Activated CD8-positive, alpha-beta memory T cell treated with anti-CD3 and anti-CD28 coated beads, Interleukin-2, amount 50 U/mL, for 48 hours (primary cell): ENCODE results near the gene UBE2E2.

Experiments used
- DNase-seq: peaks from one replicate; pipeline ENCODE4 v3.0.0-alpha.2; 2020

UBE2E2 gene

DNA sequence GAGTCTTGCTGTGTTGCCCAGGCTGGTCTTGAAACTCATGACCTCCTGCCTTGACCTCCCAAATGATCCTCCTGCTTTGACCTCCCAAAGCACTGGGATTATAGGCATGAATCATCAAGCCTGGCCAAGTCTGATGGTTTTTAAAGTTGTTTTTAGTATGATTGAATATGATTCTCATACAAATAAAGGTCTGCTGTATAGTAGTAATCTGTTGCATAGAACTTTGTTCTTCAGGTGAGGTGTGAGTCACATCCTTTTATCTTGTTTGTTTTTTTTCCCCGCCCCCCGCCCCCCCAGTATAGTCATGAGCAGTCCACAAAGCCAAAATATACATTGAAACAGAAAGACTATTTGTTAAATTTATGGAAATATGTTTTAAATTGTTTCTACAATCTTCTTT, 39.0 kb downstream of the UBE2E2 start:
- no peak for DNase-seq

DNA sequence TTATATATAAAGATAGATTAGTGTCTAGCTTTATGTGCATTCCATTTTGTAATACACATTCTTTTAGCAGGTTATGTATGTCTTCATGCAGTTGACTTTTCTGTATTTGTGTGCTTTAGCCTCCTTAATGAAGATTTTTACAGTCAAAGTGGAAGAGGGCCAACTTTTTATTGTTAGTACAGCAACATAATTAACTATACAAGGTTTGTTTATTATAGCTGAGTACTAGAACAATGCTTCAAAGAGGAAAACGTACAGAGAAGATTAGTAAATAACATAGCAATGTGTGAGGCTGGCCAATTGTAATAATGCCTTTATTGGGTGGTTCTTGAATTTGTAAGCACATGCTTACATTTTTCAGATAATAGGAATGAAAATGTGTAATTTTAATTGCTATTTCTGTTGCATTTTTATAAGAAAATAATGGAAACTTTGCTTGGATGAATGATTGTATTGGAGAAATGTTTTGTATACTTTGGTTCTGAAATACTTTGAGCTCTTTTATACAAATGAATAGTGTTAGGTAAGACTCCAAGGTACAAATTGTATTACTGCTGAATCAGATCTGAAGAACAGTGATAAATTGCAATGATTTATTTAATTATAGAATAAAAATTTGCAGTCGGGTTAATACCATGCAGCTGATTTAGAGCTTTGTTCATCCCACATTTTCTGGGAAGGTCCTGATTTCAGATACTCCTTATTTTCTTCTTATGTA, 41.4 kb downstream of the UBE2E2 start:
- DNase-seq: no peak

GRCh38 chr3:23246651-23247050, 43.5 kb downstream of the UBE2E2 start:
- DNase-seq: no peak

- no peak for DNase-seq
Observed at GRCh38 chr3:23248594-23249131, 45.5 kb downstream of the UBE2E2 start.

DNA sequence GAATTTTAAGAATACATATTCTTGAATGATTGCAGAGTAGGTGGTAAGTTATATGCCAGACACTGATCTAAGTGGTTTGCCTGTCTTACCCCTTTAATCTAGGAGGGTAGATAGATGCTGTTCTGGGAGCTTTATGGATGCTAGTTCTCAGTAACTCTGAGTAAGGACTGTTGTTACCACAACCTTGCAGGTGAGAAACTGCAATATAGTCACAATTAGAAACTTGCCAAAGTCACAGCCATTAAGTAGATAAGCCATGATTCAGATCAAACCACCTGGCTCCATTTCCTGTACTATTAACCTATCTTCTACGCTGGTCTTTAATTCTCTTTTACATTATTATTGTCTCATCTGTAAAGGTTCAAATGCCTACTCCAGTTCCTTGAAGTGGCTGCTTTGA, 46.8 kb downstream of the UBE2E2 start:
- DNase-seq: no peak

DNA sequence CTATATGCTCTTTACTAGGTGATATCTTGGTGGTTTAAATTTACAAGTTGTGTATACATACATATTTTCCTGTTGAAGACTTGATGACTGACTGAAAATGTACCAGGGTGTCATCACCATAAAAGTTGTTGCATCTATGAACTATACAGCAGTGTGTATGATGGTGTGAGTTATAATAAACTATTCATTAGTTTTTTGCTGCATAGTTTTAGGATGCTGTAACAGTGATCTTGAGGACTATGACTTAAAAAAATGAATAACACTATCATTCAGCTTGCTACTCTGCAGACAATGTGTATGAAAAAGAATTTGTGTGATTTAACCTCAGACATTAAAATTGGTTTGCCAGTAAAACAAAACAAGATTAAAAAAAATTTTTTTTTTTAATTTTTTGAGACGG, 49.0 kb downstream of the UBE2E2 start:
- no peak for DNase-seq

- DNase-seq: no peak
Observed at GRCh38 chr3:23253214-23253613, 50.1 kb downstream of the UBE2E2 start.

GRCh38 chr3:23254282-23254681, 51.2 kb downstream of the UBE2E2 start:
- DNase-seq: no peak

DNA sequence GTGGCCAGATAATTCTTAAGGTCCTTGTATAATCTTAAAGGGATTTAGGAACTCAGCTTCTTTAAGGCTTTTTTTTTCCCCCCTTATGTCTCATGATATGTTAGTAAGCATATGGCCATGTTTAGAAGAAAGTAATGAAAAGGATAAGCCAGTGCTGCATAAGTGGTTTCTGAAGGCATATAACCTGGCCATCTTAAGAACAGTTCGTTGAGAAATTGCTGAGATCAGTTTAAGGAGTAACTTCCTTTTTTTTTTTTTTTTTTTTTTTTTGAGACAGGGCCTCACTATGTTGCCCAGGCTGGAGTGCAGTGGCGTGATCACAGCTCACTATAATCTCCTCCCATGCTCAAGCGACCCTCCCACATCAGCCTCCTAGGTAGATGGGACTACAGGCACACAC, 51.7 kb downstream of the UBE2E2 start:
- DNase-seq: no peak

DNA sequence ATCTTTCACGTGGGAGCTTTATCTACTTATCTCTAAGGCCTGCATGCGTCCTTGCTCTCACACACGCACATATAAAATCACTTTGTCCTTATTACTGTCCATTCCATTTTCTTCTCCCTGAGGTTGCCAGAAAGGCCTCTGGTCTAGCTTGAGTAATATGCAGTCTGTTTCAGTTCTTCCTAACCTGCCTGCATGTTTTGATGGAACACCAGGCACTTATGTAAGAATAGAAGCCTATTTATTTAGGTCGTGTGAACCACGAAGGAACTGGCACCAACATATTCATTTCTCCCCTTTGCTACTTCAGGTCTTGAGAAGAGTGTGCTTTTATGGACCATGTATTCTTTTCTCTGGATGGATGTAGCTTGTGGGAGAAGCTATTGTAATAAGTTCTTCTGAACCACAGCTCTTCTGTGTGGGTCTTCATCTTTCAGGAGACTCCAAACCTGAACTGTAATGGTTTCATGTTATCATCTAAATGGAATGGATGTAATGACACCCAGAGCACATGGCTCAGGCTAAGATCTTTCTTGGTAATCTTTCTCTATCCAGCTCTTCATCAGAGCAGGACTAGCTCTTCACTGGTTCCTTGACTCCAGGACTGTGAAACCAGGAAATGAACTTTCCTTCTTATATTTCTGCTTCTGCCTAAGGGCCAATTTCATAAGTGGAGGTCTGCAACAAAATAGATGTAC, 53.8 kb downstream of the UBE2E2 start:
- DNase-seq: no peak

DNA sequence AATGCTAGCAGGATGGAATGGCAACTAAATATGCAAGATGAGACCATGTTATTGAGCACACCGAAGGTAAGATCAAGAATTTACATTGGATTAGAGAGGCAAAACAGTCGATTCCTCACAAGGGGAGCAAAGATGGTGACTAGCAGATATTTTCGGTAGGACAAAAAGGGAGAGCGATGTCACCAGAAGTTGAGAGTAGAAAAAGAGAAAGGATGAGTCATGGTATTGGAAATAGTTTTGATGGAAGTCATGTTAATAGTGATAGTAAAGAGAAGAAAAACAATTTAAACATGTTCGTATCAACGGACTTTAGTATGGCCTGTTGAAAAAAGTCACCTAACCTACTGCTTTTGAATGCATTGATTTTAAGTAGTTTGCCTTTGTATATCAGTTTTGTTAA, 55.0 kb downstream of the UBE2E2 start:
- DNase-seq: no peak

DNA sequence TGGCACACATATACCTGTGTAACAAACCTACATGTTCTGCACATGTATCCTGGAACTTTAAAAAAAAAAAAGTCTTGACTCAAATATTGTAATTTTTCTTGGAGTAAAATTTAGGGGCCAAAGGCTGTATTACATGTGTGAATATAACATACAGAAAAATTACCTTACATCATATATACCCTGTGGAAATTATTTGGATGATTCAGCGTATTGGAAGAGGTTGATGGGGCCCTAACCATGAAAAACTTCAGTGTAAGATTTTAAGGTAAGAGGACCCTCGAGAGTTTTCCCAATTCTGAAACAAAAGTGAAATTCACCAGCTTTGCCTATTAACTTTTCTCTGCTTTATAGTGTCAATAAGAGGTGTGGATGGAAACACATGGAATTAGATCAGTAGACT, 56.4 kb downstream of the UBE2E2 start:
- no peak for DNase-seq

DNA sequence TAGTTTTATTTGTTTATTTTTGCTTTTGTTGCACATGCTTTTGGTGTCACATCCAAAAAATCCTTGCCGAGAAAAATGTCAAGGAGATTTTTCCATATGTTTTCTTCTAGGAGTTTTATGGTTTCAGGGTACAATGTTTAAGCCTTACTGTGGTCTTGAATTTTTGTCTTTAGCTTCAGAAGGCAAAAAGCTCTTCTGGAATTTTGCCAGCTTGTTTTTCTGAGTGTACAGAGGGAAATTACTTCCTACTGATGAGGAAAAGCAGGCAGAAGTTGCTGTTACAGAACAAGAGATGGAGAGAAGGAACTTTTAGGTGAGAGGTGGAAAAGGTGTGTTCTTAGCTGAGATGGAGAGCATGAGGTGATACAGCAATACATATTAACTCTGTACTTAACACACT, 59.6 kb downstream of the UBE2E2 start:
- no peak for DNase-seq

DNA sequence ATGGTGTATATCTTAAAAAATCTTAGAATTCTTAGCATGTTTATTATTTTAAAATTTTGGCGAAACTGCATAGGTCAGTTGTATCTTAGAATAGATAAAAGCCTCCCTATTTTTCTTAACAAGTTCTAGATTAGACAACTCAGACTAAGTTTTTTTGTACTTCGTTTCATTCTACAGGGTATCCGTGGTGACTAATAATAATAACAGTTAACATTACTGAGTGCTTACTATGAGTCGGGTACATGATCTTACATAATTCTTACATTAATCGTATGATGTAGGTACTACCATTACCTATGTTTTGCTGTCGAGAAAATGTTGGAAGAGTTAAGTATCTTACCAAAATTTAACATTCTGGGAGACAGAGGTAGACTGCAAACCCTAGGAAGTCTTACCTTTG, 60.7 kb downstream of the UBE2E2 start:
- DNase-seq: no peak

- DNase-seq: no peak
Observed at GRCh38 chr3:23264413-23264812, 61.3 kb downstream of the UBE2E2 start.

- no peak for DNase-seq
Observed at GRCh38 chr3:23270423-23270822, 67.3 kb downstream of the UBE2E2 start.

GRCh38 chr3:23271876-23272741, 69.0 kb downstream of the UBE2E2 start:
- DNase-seq: no peak

DNA sequence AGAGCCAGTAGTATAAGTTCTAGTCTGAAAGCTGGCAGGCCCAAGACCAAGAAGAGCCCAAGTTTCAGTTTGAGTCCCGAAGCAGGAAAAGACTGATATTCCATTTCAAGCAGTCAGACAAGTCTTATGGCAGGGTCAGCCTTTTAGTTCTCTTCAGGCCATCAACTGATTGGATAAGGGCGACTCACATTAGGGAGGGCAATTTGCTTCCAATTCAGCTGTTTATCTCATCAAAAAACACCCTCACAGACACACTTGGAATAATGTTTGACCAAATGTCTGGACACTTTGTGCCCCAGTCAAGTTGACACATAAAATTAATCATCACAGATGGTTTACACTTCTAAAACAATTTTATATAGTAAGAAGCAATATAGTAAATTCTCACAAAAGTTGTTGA, 69.7 kb downstream of the UBE2E2 start:
- no peak for DNase-seq

- no peak for DNase-seq
Observed at GRCh38 chr3:23275061-23275460, 71.9 kb downstream of the UBE2E2 start.

GRCh38 chr3:23275814-23276213, 72.7 kb downstream of the UBE2E2 start:
- no peak for DNase-seq

DNA sequence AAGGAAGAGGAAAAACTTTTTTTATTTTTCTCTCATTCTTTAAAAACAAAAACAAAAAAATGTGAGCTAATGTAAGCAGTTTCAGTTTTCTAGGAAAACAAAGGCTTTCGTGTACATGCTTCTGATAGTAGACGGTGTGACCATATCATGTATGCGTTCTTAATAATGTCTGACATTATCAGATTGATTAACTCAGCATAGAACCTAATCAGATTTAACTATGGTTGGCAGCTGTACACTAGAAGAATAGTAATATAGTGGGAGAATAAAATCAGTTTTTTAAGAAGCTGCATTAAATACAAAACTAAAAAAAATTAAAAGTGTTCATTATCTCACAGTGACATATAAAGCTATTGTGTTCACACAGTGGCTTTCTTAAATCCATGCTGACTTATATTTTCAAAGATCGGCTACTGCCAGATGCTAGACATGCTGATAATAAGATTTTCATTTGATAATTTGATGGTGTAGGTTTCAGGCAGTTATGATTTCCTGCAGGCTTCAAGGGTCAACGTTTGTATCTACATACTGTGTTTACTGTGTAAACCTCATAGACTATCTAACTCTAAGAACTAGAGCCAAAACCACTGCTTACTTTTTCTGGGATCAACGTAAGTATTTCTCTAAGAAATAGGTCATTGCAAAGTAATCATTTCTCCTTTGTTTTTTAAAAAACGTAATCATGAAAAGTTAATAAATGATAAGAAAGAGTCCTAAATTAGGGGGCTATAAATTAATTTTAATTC, 74.0 kb downstream of the UBE2E2 start:
- DNase-seq: no peak

DNA sequence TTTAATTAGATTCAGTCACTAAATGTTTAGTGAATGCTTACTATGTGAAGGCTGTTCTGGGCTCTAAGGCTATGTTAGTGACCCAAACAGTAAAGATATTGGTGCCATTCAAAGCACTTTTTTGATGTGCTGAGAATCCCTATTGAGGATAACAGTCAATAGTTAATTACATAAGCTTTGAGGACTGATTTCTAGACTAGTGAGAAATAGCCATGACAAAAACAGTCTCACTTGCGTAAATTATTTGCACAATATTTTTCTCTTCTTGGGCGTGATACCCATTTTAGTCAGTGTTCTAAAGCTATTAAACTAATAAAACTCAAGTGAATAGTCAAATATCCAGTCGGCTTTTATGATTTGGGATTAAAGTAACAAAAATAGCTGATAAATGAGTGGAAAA, 74.6 kb downstream of the UBE2E2 start:
- DNase-seq: no peak

- DNase-seq: no peak
Observed at GRCh38 chr3:23283625-23284024, 80.5 kb downstream of the UBE2E2 start.
